Breast epithelium (tissue), 4 donors: Measurements from ENCODE around the gene VPS35. TPM values are rescaled to one million over a fixed set of nuclear protein-coding genes. Genes with fewer than 3 reads are reported as not detected.
A peak's percentile ranks its signal among the peaks of the same experiment; 100 is the strongest.

Experiments used
- DNase-seq, 2 donors: peaks; one replicate each; pipeline ENCODE4 v3.0.0-alpha.2; 2019; ENCODE audit warnings: low spot score in 2 of 2
- H3K27ac ChIP-seq, 2 donors: fragments of 200-600 bp; sonication (generic) in 1 of 2; one replicate each; pipeline ENCODE4 v1.5.1; 2016 to 2019; ENCODE audit warnings: mild to moderate bottlenecking in 1 of 2
- H3K27me3 ChIP-seq, 2 donors: fragments of 200-600 bp; sonication (generic) in 1 of 2; one replicate each; pipeline versions ENCODE4 v1.5.1 to v1.6.0; 2017 to 2019; ENCODE audit warnings: control low read depth in 1 of 2, mild to moderate bottlenecking in 1 of 2
- H3K36me3 ChIP-seq: fragments of 200-600 bp; one replicate; pipeline ENCODE4 v1.5.1; 2019
- H3K4me1 ChIP-seq, 2 donors: fragments of 200-600 bp; sonication (generic); one replicate each; pipeline ENCODE4 v1.5.1; 2016 to 2019; ENCODE audit warnings: control low read depth in 1 of 2
- H3K4me3 ChIP-seq, 3 donors: fragments of 200-600 bp; sonication (generic); 1 replicate in 2 of 3; 2 replicates in 1 of 3; pipeline ENCODE4 v1.5.1; 2016 to 2019; ENCODE audit warnings: mild to moderate bottlenecking in 3 of 3, moderate library complexity in 2 of 3
- H3K9me3 ChIP-seq, 2 donors: fragments of 200-600 bp; sonication (generic) in 1 of 2; one replicate each; pipeline ENCODE4 v1.5.1; 2016 to 2019; ENCODE audit warnings: control low read depth in 1 of 2
- CTCF ChIP-seq, 3 donors: fragments of 450-650 bp; IDR thresholded peaks; one replicate each; pipeline ENCODE4 v1.5.1; 2016 to 2017; ENCODE audit warnings: antibody characterized with exemption in 3 of 3, mild to moderate bottlenecking in 3 of 3, moderate library complexity in 3 of 3
- POLR2A ChIP-seq: fragments of 450-650 bp; IDR thresholded peaks from one replicate; pipeline ENCODE4 v1.6.1; 2016; ENCODE audit warnings: antibody characterized with exemption, mild to moderate bottlenecking, moderate library complexity
- POLR2AphosphoS5 ChIP-seq, 3 donors: sonication (generic); formaldehyde crosslinking; IDR thresholded peaks; one replicate each; pipeline ENCODE4 v1.6.1; 2017; ENCODE audit warnings: antibody characterized with exemption in 3 of 3
- intact Hi-C: fragments of 100-400 bp; cut with DNase I; formaldehyde crosslinking; loops from one replicate; pipeline ENCODE4 v1.15.1; 2023; ENCODE audit warnings: low total_unique reads
- total RNA-seq, 3 donors: library from RNA; depleted of rRNA; stranded (reverse); fragments of >200 nt; gene quantifications; one replicate each; pipeline ENCODE4 v1.1.0, GENCODE V29; 2016

VPS35 gene
- total RNA-seq, 3 donors from 2014 or later: 56.0 to 117 (median 66.9) TPM

- Histone ChIP-seq H3K27me3 (no peaks in the 10 kb centered on the region), H3K4me1 (no peaks in the 10 kb centered on the region), H3K27ac (peak overlapping the region; percentile 81 to 92), H3K36me3 (no peaks in the 10 kb centered on the region), H3K4me3 (peak overlapping the region; percentile 9 to 64 (median 45)), H3K9me3 (no peaks in the 10 kb centered on the region)
- peak in 2 of 3 donors; percentile 71 to 75 for TF ChIP-seq POLR2AphosphoS5 (IDR thresholded peaks at IDR 0.05)
- TF ChIP-seq CTCF (IDR thresholded peaks at IDR 0.05): no peak
- DNase-seq: peak in 1 of 2 donors; percentile 58
- intact Hi-C loops: no loop called here
Observed at GRCh38 chr16:46649588-46650253, 39.3 kb downstream of the VPS35 start.

- intact Hi-C loops: no loop called here
- Histone ChIP-seq H3K27ac (peak overlapping the region in 1 of 2 donors; percentile 81), H3K36me3 (no peaks in the 10 kb centered on the region), H3K9me3 (no peaks in the 10 kb centered on the region), H3K27me3 (no peaks in the 10 kb centered on the region), H3K4me3 (no peak overlapping the region), H3K4me1 (no peaks in the 10 kb centered on the region)
- no peak for TF ChIP-seq CTCF (IDR thresholded peaks at IDR 0.05)
- no peak for TF ChIP-seq POLR2AphosphoS5 (IDR thresholded peaks at IDR 0.05)
- TF ChIP-seq POLR2A: no peak
- no peak for DNase-seq
Observed at GRCh38 chr16:46648656-46649055, 40.3 kb downstream of the VPS35 start.

- intact Hi-C loops: no loop called here
- Histone ChIP-seq H3K4me1 (no peaks in the 10 kb centered on the region), H3K9me3 (no peaks in the 10 kb centered on the region), H3K36me3 (no peaks in the 10 kb centered on the region), H3K27ac (no peak overlapping the region), H3K4me3 (no peak overlapping the region), H3K27me3 (no peaks in the 10 kb centered on the region)
- no peak for DNase-seq
- TF ChIP-seq CTCF (IDR thresholded peaks at IDR 0.05) (no peak), POLR2AphosphoS5 (IDR thresholded peaks at IDR 0.05) (no peak), POLR2A (no peak)
Observed at GRCh38 chr16:46638947-46639925, 49.7 kb downstream of the VPS35 start.

- Histone ChIP-seq H3K4me1 (no peaks in the 10 kb centered on the region), H3K4me3 (no peak overlapping the region), H3K27ac (no peak overlapping the region), H3K9me3 (no peaks in the 10 kb centered on the region), H3K27me3 (no peaks in the 10 kb centered on the region), H3K36me3 (no peaks in the 10 kb centered on the region)
- no peak for DNase-seq
- intact Hi-C loops: no loop called here
- no peak for TF ChIP-seq CTCF (IDR thresholded peaks at IDR 0.05)
- no peak for TF ChIP-seq POLR2AphosphoS5 (IDR thresholded peaks at IDR 0.05)
- no peak for TF ChIP-seq POLR2A
Observed at GRCh38 chr16:46632778-46633733, 55.9 kb downstream of the VPS35 start.
